Measurements from ENCODE around the gene PDAP1. TPM values are rescaled to one million over a fixed set of nuclear protein-coding genes. Genes with fewer than 3 reads are reported as not detected.
A peak's percentile ranks its signal among the peaks of the same experiment; 100 is the strongest.

The PDAP1 gene
- total and polyA plus RNA-seq, 9 of the 15 experiments (the other 6 are each of a cell fraction or from before 2014, with no cell fraction given): 10.2 to 315 (median 129) TPM

- ChIA-PET CTCF (ENCODE audit: low intra/inter-chr PET ratio) (interaction anchor here (0.6 to 4.4 kb wide), 3 partner anchors 21 to 688 kb away, joined by 3 to 18 read pairs (median 6); no protein-coding TSS in a partner anchor), POLR2A (interaction anchor here (0.7 to 1.2 kb wide), 3 partner anchors 10 to 382 kb away, joined by 3 to 6 read pairs (median 6); partner anchors contain the start of gene ARPC1B)
- ATAC-seq: peak; percentile 89
- intact Hi-C loops (cut with micrococcal nuclease): loop anchor here (1.0 kb wide), 1 partner anchor 22 kb away; no protein-coding TSS in a partner anchor
- Histone ChIP-seq H3K4me1 (replicated peaks in 1 of 2; ENCODE audit: control insufficient read depth in 2 of 2, insufficient read depth in 2 of 2, low read length in 2 of 2) (peaks cover 27 to 36% of the 10 kb centered on the region in 2 experiments), H3K27me3 (ENCODE audit: control insufficient read depth in 2 of 2, insufficient read depth in 2 of 2, low read length in 2 of 2) (no peaks in the 10 kb centered on the region), H3K4me2 (ENCODE audit: insufficient read depth, low read length) (no peak overlapping the region), H3K9ac (ENCODE audit: insufficient read depth in 1 of 2, low read depth in 2 of 2, low read length in 2 of 2) (peak overlapping the region in 1 of 2 experiments; percentile 4; a peak in 1 of 4 replicates), H3K9me3 (replicated peaks; ENCODE audit: control insufficient read depth, insufficient read depth, low read depth, low read length) (no peaks in the 10 kb centered on the region), H3K9me1 (ENCODE audit: control insufficient read depth, insufficient read depth, low read length) (no peaks in the 10 kb centered on the region), H3K79me2 (ENCODE audit: control insufficient read depth, insufficient read depth, low read length) (no peaks in the 10 kb centered on the region), H3K4me3 (no peak overlapping the region), H2AFZ (ENCODE audit: low read depth, low read length) (no peak overlapping the region), H3K27ac (ENCODE audit: extremely low read depth, low read depth, low read length) (0 out of 3 replicates have a peak overlapping the region, but pooled peaks have one; percentile 12), H3K36me3 (ENCODE audit: control insufficient read depth, insufficient read depth, low read length) (peaks cover 58% of the 10 kb centered on the region), H4K20me1 (replicated peaks; ENCODE audit: control insufficient read depth, insufficient read depth, low read length) (no peaks in the 10 kb centered on the region; the same call in 1 of the 2 replicates)
- in situ Hi-C loops (cut with MboI): no loop called here
- BruUV-seq (replicated peaks): no TSS peak
- peak; percentile 75 to 82 (median 79) for DNase-seq (ENCODE audit: extremely low read depth in 1 of 4, low spot score in 3 of 4)
- FAIRE-seq: peak; percentile 62
- 75% methylated on average over 17 of the region's 17 CpGs for WGBS (ENCODE audit: insufficient coverage, low coverage, missing lambda C conversion rate)
- 0 out of 2 replicates have a peak, but pooled peaks have one; percentile 31 for TF ChIP-seq GATAD2A (IDR thresholded peaks at IDR 0.05)
- 0 out of 2 replicates have a peak, but pooled peaks have one; percentile 41 for TF ChIP-seq MYC (IDR thresholded peaks at IDR 0.05; ENCODE audit: low read depth, low read length)
- no peak for TF ChIP-seq MYC (CRISPR knock-in tag; IDR thresholded peaks at IDR 0.05; ENCODE audit: borderline replicate concordance, low read depth)
- 0 out of 2 replicates have a peak, but pooled peaks have one; percentile 38 for TF ChIP-seq ETS1 (conservative IDR thresholded peaks at IDR 0.05; ENCODE audit: control insufficient read depth, low read depth, low read length)
- TF ChIP-seq CTCFL (IDR thresholded peaks at IDR 0.05; ENCODE audit: borderline replicate concordance, insufficient read depth, low read depth, low read length, poor library complexity, severe bottlenecking): peak; percentile 90
- TF ChIP-seq CTCF (IDR thresholded peaks at IDR 0.05 in 2 of 3, conservative IDR thresholded peaks at IDR 0.05 in 1 of 3; ENCODE audit: insufficient read depth in 2 of 3, low read depth in 1 of 3, low read length in 3 of 3): peak; percentile 77 to 83 (median 78)
- no peak for TF ChIP-seq GMEB1 (CRISPR knock-in tag; IDR thresholded peaks at IDR 0.05)
- TF ChIP-seq PHF21A (IDR thresholded peaks at IDR 0.05; ENCODE audit: borderline replicate concordance, low read depth): no peak
- 0 out of 2 replicates have a peak, but pooled peaks have one; percentile 37 for TF ChIP-seq RB1 (IDR thresholded peaks at IDR 0.05; ENCODE audit: low read depth)
- no peak for TF ChIP-seq KAT7 (CRISPR knock-in tag; IDR thresholded peaks at IDR 0.05; ENCODE audit: borderline replicate concordance)
- no peak for TF ChIP-seq STAT5B (CRISPR knock-in tag; IDR thresholded peaks at IDR 0.05)
- TF ChIP-seq ASH1L (IDR thresholded peaks at IDR 0.05; ENCODE audit: borderline replicate concordance, low read depth, partially characterized antibody): no peak
- TF ChIP-seq ESRRB (CRISPR knock-in tag; IDR thresholded peaks at IDR 0.05; ENCODE audit: borderline replicate concordance): no peak
Measured at GRCh38 chr7:99365318-99366141, 42.9 kb downstream of the PDAP1 start.

All from K562 (cell line).